ENCODE data around the gene PPP3R2. TPM values are rescaled to one million over a fixed set of nuclear protein-coding genes. Genes with fewer than 3 reads are reported as not detected.

Gene PPP3R2
- total RNA-seq: not detected

GRCh38 chr9:101594796-101595195, at the start of gene PPP3R2:
Gene PPP3R2, minus strand, starts transcription at chr9:101594969. Its CDS starts 48 bp downstream, at chr9:101594921.
- intact Hi-C loops (cut with DNase I; ENCODE audit: low total_unique reads): no loop called here
- 91 to 94% methylated on average over 19 of the region's 19 CpGs for WGBS, 2 donors
- no peak for DNase-seq (ENCODE audit: low spot score in 2 of 2)
- H3K4me3 ChIP-seq (ENCODE audit: low read depth, poor library complexity, severe bottlenecking): no peak within 1 kb of the TSS
- no peak for TF ChIP-seq CTCF (IDR thresholded peaks at IDR 0.05)
- no peak for TF ChIP-seq POLR2A (IDR thresholded peaks at IDR 0.05)

- H3K4me3 ChIP-seq (ENCODE audit: low read depth, poor library complexity, severe bottlenecking): no peak overlapping the region
- TF ChIP-seq CTCF (IDR thresholded peaks at IDR 0.05) (no peak), POLR2A (IDR thresholded peaks at IDR 0.05) (no peak)
- intact Hi-C loops (cut with DNase I; ENCODE audit: low total_unique reads): no loop called here
- DNase-seq (ENCODE audit: low spot score in 2 of 2): no peak
- WGBS, 2 donors: 78% methylated on average over 2 of the region's 2 CpGs
These were observed 45.3 kb upstream of the PPP3R2 start for GRCh38 chr9:101639785-101640665.

GRCh38 chr9:101639311-101639710, 44.5 kb upstream of the PPP3R2 start:
- DNase-seq (ENCODE audit: low spot score in 2 of 2): no peak
- TF ChIP-seq CTCF (IDR thresholded peaks at IDR 0.05) (no peak), POLR2A (IDR thresholded peaks at IDR 0.05) (no peak)
- 48 to 51% methylated on average over 1 of the region's 1 CpG for WGBS, 2 donors
- intact Hi-C loops (cut with DNase I; ENCODE audit: low total_unique reads): no loop called here
- H3K4me3 ChIP-seq (ENCODE audit: low read depth, poor library complexity, severe bottlenecking): no peak overlapping the region

GRCh38 chr9:101636247-101636646, 41.5 kb upstream of the PPP3R2 start:
- TF ChIP-seq POLR2A (IDR thresholded peaks at IDR 0.05) (no peak), CTCF (IDR thresholded peaks at IDR 0.05) (no peak)
- DNase-seq (ENCODE audit: low spot score in 2 of 2): no peak
- no peak overlapping the region for H3K4me3 ChIP-seq (ENCODE audit: low read depth, poor library complexity, severe bottlenecking)
- intact Hi-C loops (cut with DNase I; ENCODE audit: low total_unique reads): no loop called here
- 63 to 80% methylated on average over 3 of the region's 3 CpGs for WGBS, 2 donors

- intact Hi-C loops (cut with DNase I; ENCODE audit: low total_unique reads): no loop called here
- no peak overlapping the region for H3K4me3 ChIP-seq (ENCODE audit: low read depth, poor library complexity, severe bottlenecking)
- DNase-seq (ENCODE audit: low spot score in 2 of 2): no peak
- 86 to 89% methylated on average over 1 of the region's 1 CpG for WGBS, 2 donors
- TF ChIP-seq CTCF (IDR thresholded peaks at IDR 0.05) (no peak), POLR2A (IDR thresholded peaks at IDR 0.05) (no peak)
These were observed 40.7 kb upstream of the PPP3R2 start for GRCh38 chr9:101635473-101635872.
